Mucosa of rectum (tissue), 2 donors: ENCODE data around the gene RASSF8.

Source experiments
- H3K27ac ChIP-seq, 2 donors: one replicate each; pipeline ENCODE4 v1.7.0; 2013; ENCODE audit warnings: inconsistent platforms in 2 of 2, low read depth in 2 of 2, low read length in 2 of 2
- H3K27me3 ChIP-seq, 2 donors: one replicate each; pipeline ENCODE4 v1.7.0; 2013; ENCODE audit warnings: low read length in 2 of 2; ENCODE audit not compliant: control insufficient read depth in 2 of 2, insufficient read depth in 2 of 2
- H3K36me3 ChIP-seq, 2 donors: one replicate each; pipeline ENCODE4 v1.7.0; 2013; ENCODE audit warnings: low read length in 2 of 2; ENCODE audit not compliant: control insufficient read depth in 2 of 2, insufficient read depth in 2 of 2
- H3K4me1 ChIP-seq, 2 donors: one replicate each; pipeline ENCODE4 v1.7.0; 2013; ENCODE audit warnings: low read length in 2 of 2, mild to moderate bottlenecking in 1 of 2; ENCODE audit not compliant: control insufficient read depth in 2 of 2, insufficient read depth in 2 of 2
- H3K4me3 ChIP-seq, 2 donors: one replicate each; pipeline ENCODE4 v1.7.0; 2013; ENCODE audit warnings: low read length in 2 of 2
- H3K9ac ChIP-seq, 2 donors: one replicate each; pipeline ENCODE4 v1.7.0; 2013; ENCODE audit warnings: low read length in 2 of 2, low read depth in 1 of 2, mild to moderate bottlenecking in 1 of 2
- H3K9me3 ChIP-seq, 2 donors: one replicate each; pipeline ENCODE4 v1.7.0; 2013; ENCODE audit warnings: low read length in 2 of 2; ENCODE audit not compliant: control insufficient read depth in 2 of 2
- donor health status: healthy.
- donor health status: Normal muscosa, but diverticular disease.

The RASSF8 gene

GRCh38 chr12:25938581-25938980, 19.9 kb upstream of the RASSF8 start:
- H3K9me3 ChIP-seq, result no peaks in the 10 kb centered on the region
- no peaks in the 10 kb centered on the region for H3K36me3 ChIP-seq
- H3K27me3 ChIP-seq, result no peaks in the 10 kb centered on the region
- no peak overlapping the region for H3K27ac ChIP-seq
- H3K9ac ChIP-seq, result no peak overlapping the region
- H3K4me1 ChIP-seq, result no peaks in the 10 kb centered on the region
- no peak overlapping the region for H3K4me3 ChIP-seq

GRCh38 chr12:25939606-25940005, 18.9 kb upstream of the RASSF8 start:
- no peak overlapping the region for H3K4me3 ChIP-seq
- H3K27me3 ChIP-seq, result no peaks in the 10 kb centered on the region
- no peak overlapping the region for H3K27ac ChIP-seq
- H3K9ac ChIP-seq, result no peak overlapping the region
- H3K36me3 ChIP-seq, result no peaks in the 10 kb centered on the region
- no peaks in the 10 kb centered on the region for H3K9me3 ChIP-seq
- H3K4me1 ChIP-seq, result no peaks in the 10 kb centered on the region

GRCh38 chr12:25940886-25941285, 17.6 kb upstream of the RASSF8 start:
- no peak overlapping the region for H3K9ac ChIP-seq
- H3K36me3 ChIP-seq, result no peaks in the 10 kb centered on the region
- H3K4me1 ChIP-seq, result no peaks in the 10 kb centered on the region
- no peaks in the 10 kb centered on the region for H3K9me3 ChIP-seq
- H3K27me3 ChIP-seq, result no peaks in the 10 kb centered on the region
- no peak overlapping the region for H3K27ac ChIP-seq
- no peak overlapping the region for H3K4me3 ChIP-seq

GRCh38 chr12:25942709-25943108, 15.8 kb upstream of the RASSF8 start:
- Histone ChIP-seq H3K9me3 (no peaks in the 10 kb centered on the region), H3K27me3 (no peaks in the 10 kb centered on the region)

GRCh38 chr12:25943940-25944339, 14.5 kb upstream of the RASSF8 start:
- Histone ChIP-seq H3K4me3 (no peak overlapping the region), H3K9ac (no peak overlapping the region), H3K4me1 (no peaks in the 10 kb centered on the region), H3K36me3 (no peaks in the 10 kb centered on the region), H3K27ac (no peak overlapping the region), H3K27me3 (no peaks in the 10 kb centered on the region), H3K9me3 (no peaks in the 10 kb centered on the region)

More at GRCh38 chr12:25942709-25943108, 15.8 kb upstream of the RASSF8 start:
- Histone ChIP-seq H3K4me3 (no peak overlapping the region), H3K9ac (no peak overlapping the region), H3K4me1 (no peaks in the 10 kb centered on the region), H3K36me3 (no peaks in the 10 kb centered on the region), H3K27ac (no peak overlapping the region)

- H3K27me3 ChIP-seq, result no peaks in the 10 kb centered on the region
These were observed 9.1 kb upstream of the RASSF8 start for GRCh38 chr12:25949343-25949742.

GRCh38 chr12:25950329-25951115, 8.0 kb upstream of the RASSF8 start:
- no peak overlapping the region for H3K27ac ChIP-seq
- H3K9me3 ChIP-seq, result no peaks in the 10 kb centered on the region
- no peaks in the 10 kb centered on the region for H3K27me3 ChIP-seq
- H3K4me3 ChIP-seq, result no peak overlapping the region
- H3K9ac ChIP-seq, result no peak overlapping the region
- H3K36me3 ChIP-seq, result no peaks in the 10 kb centered on the region
- no peaks in the 10 kb centered on the region for H3K4me1 ChIP-seq

More at GRCh38 chr12:25949343-25949742, 9.1 kb upstream of the RASSF8 start:
- Histone ChIP-seq H3K9ac (no peak overlapping the region), H3K36me3 (no peaks in the 10 kb centered on the region), H3K4me3 (no peak overlapping the region), H3K27ac (no peak overlapping the region), H3K4me1 (no peaks in the 10 kb centered on the region), H3K9me3 (no peaks in the 10 kb centered on the region)

GRCh38 chr12:25957793-25958427, 572 bp upstream of the RASSF8 start:
- no peaks in the 10 kb centered on the region for H3K36me3 ChIP-seq
- H3K9ac ChIP-seq, result peak overlapping the region; percentile 47 to 60
- H3K27ac ChIP-seq, result peak overlapping the region; percentile 73 to 79
- peaks cover 13 to 15% of the 10 kb centered on the region in 2 donors for H3K27me3 ChIP-seq
- H3K4me3 ChIP-seq, result peak overlapping the region; percentile 54 to 68
- peaks cover 4 to 6% of the 10 kb centered on the region in 2 donors for H3K4me1 ChIP-seq
- no peaks in the 10 kb centered on the region for H3K9me3 ChIP-seq

- H3K4me1 ChIP-seq, result peaks cover 4 to 6% of the 10 kb centered on the region in 2 donors
These were observed 834 bp downstream of the RASSF8 start for GRCh38 chr12:25959071-25959961.

More at GRCh38 chr12:25959071-25959961, 834 bp downstream of the RASSF8 start:
- peak overlapping the region; percentile 34 to 56 for H3K27ac ChIP-seq
- peak overlapping the region; percentile 56 for H3K9ac ChIP-seq
- no peaks in the 10 kb centered on the region for H3K36me3 ChIP-seq
- H3K27me3 ChIP-seq, result peaks cover 13 to 15% of the 10 kb centered on the region in 2 donors
- peak overlapping the region; percentile 66 to 74 for H3K4me3 ChIP-seq
- no peaks in the 10 kb centered on the region for H3K9me3 ChIP-seq
